Neutrophil (primary cell): ENCODE data around the gene IPO9.

Experiments used
- H3K27ac ChIP-seq: fragments of 200-600 bp; sonication (generic); 2 replicates; pipeline ENCODE4 v1.5.1; 2016; ENCODE audit warnings: mild to moderate bottlenecking, moderate library complexity
- H3K27me3 ChIP-seq: fragments of 200-600 bp; sonication (generic); 2 replicates; pipeline ENCODE4 v1.6.0; 2016; ENCODE audit warnings: mild to moderate bottlenecking
- H3K36me3 ChIP-seq: fragments of 200-600 bp; sonication (generic); 2 replicates; pipeline ENCODE4 v1.5.1; 2017
- H3K4me1 ChIP-seq, 2 experiments: fragments of 200-600 bp in 1 of 2; sonication (generic) in 1 of 2; 1 replicate in 1 of 2; 2 replicates in 1 of 2; pipeline versions ENCODE4 v1.5.1 to v1.6.1; 2013 to 2016; ENCODE audit warnings: low read depth in 1 of 2, low read length in 1 of 2, mild to moderate bottlenecking in 1 of 2, moderate library complexity in 1 of 2; ENCODE audit not compliant: control insufficient read depth in 1 of 2, insufficient read depth in 1 of 2
- H3K4me3 ChIP-seq, 2 experiments: fragments of 200-600 bp in 1 of 2; sonication (generic) in 1 of 2; 1 replicate in 1 of 2; 2 replicates in 1 of 2; pipeline ENCODE4 v1.5.1; 2013 to 2016; ENCODE audit warnings: low read depth in 1 of 2, low read length in 1 of 2, mild to moderate bottlenecking in 1 of 2, moderate library complexity in 1 of 2
- H3K9me3 ChIP-seq: fragments of 200-600 bp; sonication (generic); 2 replicates; pipeline ENCODE4 v1.5.1; 2016
- CTCF ChIP-seq: fragments of 200-600 bp; sonication (generic); IDR thresholded peaks from 2 replicates; pipeline ENCODE4 v1.5.1; 2016; ENCODE audit warnings: antibody characterized with exemption

Gene IPO9

DNA sequence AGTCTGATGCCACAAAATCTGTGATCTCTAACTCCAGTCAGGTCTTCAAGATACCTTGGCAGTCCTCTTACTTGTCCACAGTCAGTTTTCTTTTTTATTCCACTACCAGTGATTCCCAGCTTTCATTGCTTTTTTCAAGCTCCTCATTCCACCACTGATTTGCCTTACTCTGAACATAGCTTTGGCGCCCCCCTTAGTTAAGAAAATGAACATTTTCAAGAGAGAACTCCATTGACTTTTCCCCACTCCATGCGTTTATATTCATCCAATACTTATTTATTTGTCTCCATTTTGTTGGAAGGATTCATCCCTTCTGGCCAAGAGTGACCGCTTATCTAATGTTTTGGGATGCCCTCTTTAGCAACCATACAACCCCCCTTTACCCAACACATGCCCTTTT is 33.9 kb upstream of the IPO9 start:
- Histone ChIP-seq H3K4me1 (peaks cover 7 to 25% of the 10 kb centered on the region in 2 experiments), H3K27ac (no peak overlapping the region), H3K9me3 (no peaks in the 10 kb centered on the region), H3K27me3 (no peaks in the 10 kb centered on the region), H3K36me3 (no peaks in the 10 kb centered on the region), H3K4me3 (no peak overlapping the region)
- TF ChIP-seq CTCF: no peak

DNA sequence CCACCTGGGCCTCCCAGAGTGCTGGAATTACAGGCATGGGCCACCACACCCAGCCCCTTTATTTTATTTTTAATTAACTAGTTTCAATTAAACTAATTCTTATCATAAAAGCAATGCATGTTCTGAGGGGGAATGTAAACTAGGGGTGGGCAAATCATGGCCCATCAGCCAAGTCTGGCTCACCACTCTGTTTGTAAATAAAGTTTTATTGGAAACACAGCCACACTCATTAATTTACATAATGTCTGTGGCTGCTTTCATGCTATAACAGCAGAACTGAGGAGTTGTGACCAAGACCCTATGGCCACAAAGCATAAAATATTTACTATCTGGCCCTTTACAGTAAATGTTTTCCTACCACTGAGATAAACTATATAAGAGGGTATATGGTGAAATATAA is 28.7 kb upstream of the IPO9 start:
- Histone ChIP-seq H3K36me3 (no peaks in the 10 kb centered on the region), H3K27ac (no peak overlapping the region)

GRCh38 chr1:201806801-201807200 is 22.2 kb upstream of the IPO9 start:
- Histone ChIP-seq H3K27me3 (no peaks in the 10 kb centered on the region), H3K36me3 (peaks cover 12% of the 10 kb centered on the region), H3K4me3 (no peak overlapping the region), H3K9me3 (no peaks in the 10 kb centered on the region), H3K4me1 (no peaks in the 10 kb centered on the region), H3K27ac (no peak overlapping the region)
- no peak for TF ChIP-seq CTCF

More for the DNA sequence above, 28.7 kb upstream of the IPO9 start:
- no peak for TF ChIP-seq CTCF
- no peaks in the 10 kb centered on the region for H3K4me1 ChIP-seq
- no peaks in the 10 kb centered on the region for H3K27me3 ChIP-seq
- no peak overlapping the region for H3K4me3 ChIP-seq
- H3K9me3 ChIP-seq: no peaks in the 10 kb centered on the region

- no peak overlapping the region for H3K4me3 ChIP-seq
- H3K9me3 ChIP-seq: no peaks in the 10 kb centered on the region
- H3K27ac ChIP-seq: no peak overlapping the region
- no peak for TF ChIP-seq CTCF
- peaks cover 12% of the 10 kb centered on the region for H3K36me3 ChIP-seq
- no peaks in the 10 kb centered on the region for H3K27me3 ChIP-seq
- no peaks in the 10 kb centered on the region for H3K4me1 ChIP-seq
Measured at GRCh38 chr1:201807958-201808632, 20.9 kb upstream of the IPO9 start.

DNA sequence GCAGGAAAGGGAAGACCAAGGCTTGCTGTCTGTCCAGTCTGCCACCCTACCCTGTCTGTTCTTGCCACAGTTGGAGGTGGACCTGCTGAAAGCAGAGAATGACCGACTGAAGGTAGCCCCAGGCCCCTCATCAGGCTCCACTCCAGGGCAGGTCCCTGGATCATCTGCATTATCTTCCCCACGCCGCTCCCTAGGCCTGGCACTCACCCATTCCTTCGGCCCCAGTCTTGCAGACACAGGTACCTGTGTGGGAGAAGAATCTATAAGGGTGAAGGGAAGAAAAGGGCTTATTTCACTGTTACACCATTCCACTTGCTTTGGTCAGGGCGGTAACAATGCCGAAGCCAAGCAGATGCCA is 20.3 kb upstream of the IPO9 start:
- H3K36me3 ChIP-seq: peaks cover 12% of the 10 kb centered on the region
- H3K9me3 ChIP-seq: no peaks in the 10 kb centered on the region
- H3K4me3 ChIP-seq: no peak overlapping the region
- no peaks in the 10 kb centered on the region for H3K4me1 ChIP-seq
- no peak overlapping the region for H3K27ac ChIP-seq
- no peak for TF ChIP-seq CTCF
- no peaks in the 10 kb centered on the region for H3K27me3 ChIP-seq
